DMS114 treated with DMSO at 0.1 percent for 48 hours (cell line): ENCODE measurements around the gene ITPR2.
"Not testable (repeated sequence)": the region's sequence is repeated elsewhere in the genome, so short reads cannot be mapped to it uniquely, and the experiment has no call there.

Experiments used
- DNase-seq: peaks from one replicate; lab custom pipeline; 2025; ENCODE audit not compliant: unreplicated experiment; lab: John Stamatoyannopoulos, UW

Gene ITPR2

DNA sequence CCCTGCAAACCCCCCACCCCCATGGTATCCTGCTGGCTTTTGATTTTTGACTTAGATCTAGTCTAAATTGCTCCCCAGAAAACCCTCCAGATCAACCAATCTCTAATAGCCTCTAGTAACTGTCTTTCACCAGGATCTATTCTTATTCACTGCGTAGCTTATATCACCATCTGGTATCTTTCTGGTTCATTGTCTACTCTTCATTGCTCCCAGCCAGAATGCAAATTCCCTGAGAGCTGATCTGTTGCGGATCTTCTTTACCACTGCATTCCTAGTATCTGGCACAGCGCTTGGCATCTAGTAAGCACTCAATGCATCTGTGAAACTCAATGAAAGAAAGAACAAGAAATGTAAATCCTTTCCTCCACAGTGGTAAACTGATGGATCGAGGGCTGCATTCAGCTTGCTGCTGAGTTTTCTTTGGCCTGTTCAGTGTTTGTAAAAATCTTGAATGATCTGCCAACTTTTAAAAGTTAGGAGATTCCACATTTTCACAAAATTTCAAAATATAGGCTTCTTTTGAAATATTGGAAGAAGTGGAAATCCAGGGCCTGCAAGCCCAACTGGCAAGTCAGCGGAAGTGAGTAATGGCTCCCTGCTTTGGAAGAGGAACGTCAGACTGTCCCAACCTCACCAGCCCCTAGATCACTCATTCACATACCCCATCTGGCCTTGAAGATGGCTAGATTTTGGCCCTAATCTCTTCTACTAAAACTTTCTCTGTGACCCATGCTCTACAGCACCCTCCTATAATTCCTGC is 363.4 kb downstream of the ITPR2 start:
- DNase-seq, result no peak

GRCh38 chr12:26467351-26467750 is 365.6 kb downstream of the ITPR2 start:
- no peak for DNase-seq

GRCh38 chr12:26466726-26467125 is 366.3 kb downstream of the ITPR2 start:
- DNase-seq, result no peak

DNA sequence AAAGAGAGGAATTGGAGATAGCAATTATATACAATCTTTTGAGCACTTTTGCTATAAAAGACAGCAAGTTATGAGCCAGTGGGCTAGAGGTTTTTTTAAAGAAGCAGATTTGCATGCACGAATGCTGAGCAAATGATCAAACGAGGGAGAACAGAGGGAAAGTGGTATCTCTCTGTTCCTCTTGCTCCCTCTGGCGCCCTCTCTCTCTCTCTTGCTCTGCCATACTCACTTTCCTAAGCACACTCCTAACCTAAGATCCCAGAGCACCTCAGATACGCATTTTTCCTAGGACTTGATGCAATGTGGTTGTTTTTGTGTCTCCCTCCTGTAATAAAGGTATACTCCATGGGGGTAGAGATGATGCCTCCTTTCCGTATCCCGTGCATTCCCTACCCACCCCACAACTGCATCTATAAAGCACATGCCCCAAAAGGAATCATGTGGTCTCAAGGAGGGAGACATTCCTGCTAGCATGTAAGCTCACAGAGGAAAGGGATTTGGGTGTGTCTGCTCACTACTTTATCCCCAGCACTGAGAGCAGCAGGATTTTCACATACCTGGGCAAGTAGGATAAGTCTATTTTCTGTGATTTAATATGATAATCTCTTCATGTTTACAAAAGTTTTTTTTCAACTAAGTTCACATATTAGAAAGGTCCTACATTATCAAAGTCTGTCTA is 367.4 kb downstream of the ITPR2 start:
- no peak for DNase-seq

DNA sequence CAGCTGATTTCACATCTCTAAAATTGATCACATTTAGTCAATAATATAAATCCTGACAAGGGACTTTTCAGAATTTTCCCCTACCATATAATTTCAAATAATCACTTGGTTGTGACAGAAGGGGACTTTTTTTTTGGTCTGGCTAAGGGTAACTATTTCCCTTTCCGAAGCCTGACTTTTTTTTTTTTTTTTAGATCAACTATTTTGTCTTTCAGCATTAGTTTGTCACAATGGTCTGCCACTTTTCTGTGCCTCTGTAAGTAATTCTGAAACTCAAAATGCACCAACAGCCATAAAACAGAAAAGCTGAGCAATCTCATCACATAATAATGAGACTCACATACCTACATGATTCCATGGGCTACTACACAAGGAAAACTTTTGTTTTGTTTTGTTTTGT is 371.2 kb downstream of the ITPR2 start:
- DNase-seq, result no peak

GRCh38 chr12:26460361-26460760 is 372.6 kb downstream of the ITPR2 start:
- no peak for DNase-seq

GRCh38 chr12:26455936-26456574 is 376.9 kb downstream of the ITPR2 start:
- DNase-seq, result no peak

DNA sequence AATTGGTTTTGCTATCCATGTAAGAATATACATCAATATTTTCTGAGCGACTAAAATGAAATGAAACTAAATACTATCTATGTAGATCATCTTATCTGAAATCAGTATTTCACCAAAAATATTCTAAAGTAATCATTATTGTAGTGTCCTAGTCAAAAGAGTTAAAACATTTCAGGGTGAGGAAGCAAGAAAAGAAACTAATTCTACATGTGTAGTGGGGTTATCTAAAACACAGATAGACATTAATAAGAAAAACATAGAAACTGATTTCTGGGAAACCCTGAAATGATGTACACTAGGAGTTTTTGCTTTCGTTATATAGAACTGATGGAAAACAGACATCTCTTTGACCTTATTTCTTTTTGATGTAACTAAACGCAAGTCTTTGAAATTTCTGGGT is 379.7 kb downstream of the ITPR2 start:
- no peak for DNase-seq

DNA sequence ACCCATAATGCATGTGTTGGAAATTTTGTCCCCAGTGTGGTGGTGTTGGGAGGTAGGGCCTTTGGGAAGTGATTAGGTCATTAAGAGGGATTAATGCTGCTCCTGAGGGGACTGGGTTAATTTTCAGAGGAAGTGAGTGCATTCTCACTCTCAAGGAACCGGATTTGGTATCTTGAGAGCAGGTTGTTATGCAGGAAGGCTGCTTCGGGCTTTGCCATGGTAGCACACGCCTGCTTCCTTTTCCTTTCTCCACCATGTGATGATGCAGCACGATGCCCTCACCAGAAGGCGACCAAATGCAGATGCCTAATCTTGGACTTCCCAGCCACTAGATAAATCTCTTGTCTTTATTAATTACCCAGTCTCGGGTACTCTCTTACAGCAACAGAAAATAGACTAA is 380.5 kb downstream of the ITPR2 start:
- DNase-seq, result no peak

DNA sequence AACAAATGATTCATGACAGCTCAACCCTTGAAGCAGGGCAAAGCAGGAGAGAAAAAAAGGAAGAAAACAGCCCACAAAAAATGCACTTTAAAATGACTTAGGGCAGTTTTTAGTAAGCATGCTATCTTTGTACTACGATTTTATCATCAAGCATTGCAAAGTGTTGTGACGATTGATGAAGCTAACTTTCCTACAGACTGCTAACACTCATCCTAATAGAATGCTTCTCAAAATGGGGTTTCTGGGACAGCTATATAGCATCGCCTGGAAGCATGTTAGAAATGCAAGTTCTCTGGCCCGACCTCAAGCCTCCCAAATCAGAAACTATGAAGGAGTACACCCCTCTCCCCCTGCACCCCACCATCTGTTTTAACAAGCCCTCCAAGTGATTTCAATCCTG is 381.2 kb downstream of the ITPR2 start:
- DNase-seq, result no peak

DNA sequence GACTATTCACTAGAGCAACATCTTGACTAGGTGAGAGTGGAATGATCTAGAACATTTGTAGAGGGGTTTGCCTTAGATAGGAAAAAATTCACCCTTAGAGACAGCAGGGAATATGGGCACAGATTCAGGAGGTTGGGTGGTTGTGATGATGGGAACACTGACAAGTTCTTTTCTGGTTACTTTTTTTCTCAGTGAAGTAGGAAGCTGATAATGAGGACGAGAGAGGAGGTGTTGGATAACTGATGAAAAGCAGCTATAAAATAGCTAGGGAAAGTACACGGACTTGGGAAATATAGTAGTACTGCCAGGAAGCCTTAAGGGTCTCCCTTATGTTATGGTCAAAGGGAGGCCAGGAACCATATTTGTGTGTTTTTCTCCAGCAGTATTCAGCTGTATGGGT is 387.1 kb downstream of the ITPR2 start:
- DNase-seq, result no peak

- DNase-seq, result no peak
Measured at GRCh38 chr12:26443309-26443708, 389.7 kb downstream of the ITPR2 start.

- no peak for DNase-seq
Measured at GRCh38 chr12:26441434-26441833, 391.6 kb downstream of the ITPR2 start.

GRCh38 chr12:26435069-26435404 is 398.0 kb downstream of the ITPR2 start:
- no peak for DNase-seq

GRCh38 chr12:26434299-26435068 is 398.5 kb downstream of the ITPR2 start:
- DNase-seq, result peak; percentile 86

GRCh38 chr12:26433701-26434100 is 399.3 kb downstream of the ITPR2 start:
- DNase-seq, result not testable (repeated sequence)

DNA sequence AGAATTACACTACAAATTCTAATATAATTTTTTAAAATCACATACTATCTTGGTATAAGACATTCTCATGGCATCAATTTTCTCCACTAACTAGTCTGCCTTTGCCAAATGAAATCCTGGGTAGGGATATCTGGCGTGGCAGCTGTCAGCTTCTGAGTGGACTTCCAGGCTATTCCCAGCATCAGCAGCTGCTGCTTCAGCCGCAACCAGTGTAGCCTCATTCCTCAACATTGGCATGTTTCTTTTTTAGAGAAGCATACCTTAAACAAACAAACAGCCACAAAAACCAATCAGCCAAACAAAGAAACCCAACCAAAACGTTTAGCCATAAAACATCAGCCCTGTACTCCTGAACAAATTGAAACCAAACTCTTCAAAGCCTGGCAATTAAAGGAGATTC is 401.8 kb downstream of the ITPR2 start:
- DNase-seq, result no peak

DNA sequence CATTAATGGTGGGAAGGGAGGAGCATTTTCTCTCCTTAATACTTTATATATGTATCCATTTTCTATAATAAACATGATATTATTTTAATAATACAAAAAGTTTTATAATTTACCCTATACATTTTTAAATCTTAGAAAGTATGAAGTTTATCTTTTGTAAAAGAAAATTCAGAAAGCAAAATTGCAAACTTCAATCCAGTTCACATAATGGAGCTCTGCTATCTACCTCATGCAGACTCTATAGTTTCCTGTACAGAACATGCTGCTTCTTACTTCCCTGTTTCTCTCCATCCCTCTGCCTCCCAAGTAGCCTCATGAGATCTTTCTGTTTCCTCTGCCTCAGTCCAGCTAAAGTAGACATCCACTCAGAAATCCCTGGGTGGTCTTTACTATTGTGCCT is 402.4 kb downstream of the ITPR2 start:
- not testable (repeated sequence) for DNase-seq

- DNase-seq, result no peak
Measured at GRCh38 chr12:26429070-26429691, 403.8 kb downstream of the ITPR2 start.

GRCh38 chr12:26428420-26428819 is 404.6 kb downstream of the ITPR2 start:
- DNase-seq, result no peak

GRCh38 chr12:26426652-26427051 is 406.3 kb downstream of the ITPR2 start:
- no peak for DNase-seq
